GM12872 (cell line): ENCODE data around the gene LRRC10.

Source experiments
- TF ChIP-seq, protein P1 (sequence below): IDR thresholded peaks from 3 replicates; pipeline ENCODE4 v1.5.1; 2011; ENCODE audit warnings: low read depth, mild to moderate bottlenecking, low read length, moderate library complexity; ENCODE audit not compliant: insufficient read depth

Gene LRRC10

DNA sequence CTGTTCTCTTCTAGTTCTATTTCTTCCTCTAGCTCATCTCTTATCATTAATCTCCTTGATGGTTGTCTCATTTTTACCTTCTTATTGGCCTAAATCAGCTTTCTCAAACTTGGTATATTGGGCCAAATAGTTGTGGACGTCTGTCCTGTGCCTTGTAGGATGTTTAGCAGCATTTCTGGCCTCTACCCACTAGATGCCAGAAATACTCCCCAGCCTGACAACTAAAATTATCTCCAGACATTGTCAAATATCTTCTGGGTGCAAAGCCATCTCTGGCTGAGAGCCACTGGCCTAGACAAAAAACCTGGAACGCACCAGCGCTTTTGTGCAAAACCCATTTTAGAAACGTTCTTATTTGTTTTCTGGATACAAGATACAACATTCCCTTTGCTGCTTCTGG is 38.8 kb upstream of the LRRC10 start:
- TF ChIP-seq, protein P1, sequence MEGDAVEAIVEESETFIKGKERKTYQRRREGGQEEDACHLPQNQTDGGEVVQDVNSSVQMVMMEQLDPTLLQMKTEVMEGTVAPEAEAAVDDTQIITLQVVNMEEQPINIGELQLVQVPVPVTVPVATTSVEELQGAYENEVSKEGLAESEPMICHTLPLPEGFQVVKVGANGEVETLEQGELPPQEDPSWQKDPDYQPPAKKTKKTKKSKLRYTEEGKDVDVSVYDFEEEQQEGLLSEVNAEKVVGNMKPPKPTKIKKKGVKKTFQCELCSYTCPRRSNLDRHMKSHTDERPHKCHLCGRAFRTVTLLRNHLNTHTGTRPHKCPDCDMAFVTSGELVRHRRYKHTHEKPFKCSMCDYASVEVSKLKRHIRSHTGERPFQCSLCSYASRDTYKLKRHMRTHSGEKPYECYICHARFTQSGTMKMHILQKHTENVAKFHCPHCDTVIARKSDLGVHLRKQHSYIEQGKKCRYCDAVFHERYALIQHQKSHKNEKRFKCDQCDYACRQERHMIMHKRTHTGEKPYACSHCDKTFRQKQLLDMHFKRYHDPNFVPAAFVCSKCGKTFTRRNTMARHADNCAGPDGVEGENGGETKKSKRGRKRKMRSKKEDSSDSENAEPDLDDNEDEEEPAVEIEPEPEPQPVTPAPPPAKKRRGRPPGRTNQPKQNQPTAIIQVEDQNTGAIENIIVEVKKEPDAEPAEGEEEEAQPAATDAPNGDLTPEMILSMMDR = no peak

DNA sequence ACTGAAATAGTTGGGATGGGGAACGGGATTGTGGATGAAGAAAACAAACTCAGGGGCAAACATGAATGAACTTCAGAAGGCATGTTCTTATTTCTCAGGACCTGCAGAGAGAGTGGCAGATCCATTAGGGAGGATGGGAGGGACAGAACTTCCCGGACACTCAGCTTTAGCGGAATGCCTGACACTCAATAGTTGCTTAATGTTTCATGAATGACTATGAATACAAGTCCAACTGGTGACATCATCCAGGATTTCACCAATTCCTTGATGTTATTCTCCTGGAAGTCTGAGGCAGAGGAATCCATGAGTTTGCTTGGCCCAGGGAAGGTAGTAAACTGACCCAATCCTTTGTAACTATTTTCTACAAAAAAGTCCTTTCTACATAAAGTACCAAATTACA is 37.8 kb upstream of the LRRC10 start:
- TF ChIP-seq, protein P1 = no peak

DNA sequence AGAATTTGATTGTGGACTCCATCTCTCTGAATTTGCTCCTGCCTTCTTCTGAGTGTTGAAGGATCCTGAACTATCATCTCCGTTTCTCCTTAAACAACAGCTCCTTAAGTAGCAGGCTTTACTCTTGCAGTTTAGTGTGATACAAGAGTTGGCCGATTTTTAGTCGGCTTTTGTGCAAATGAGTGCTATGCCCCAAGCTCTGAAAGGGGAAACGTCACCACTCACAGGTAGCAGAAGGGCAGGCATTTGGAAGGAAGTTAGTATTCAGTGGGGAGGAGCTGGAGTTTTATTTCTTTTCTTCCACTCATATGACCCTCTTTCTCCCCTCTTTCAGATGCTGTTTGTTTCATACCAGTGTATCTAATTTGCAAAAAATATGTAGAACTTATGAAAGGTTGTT is 36.5 kb upstream of the LRRC10 start:
- TF ChIP-seq, protein P1 = no peak

DNA sequence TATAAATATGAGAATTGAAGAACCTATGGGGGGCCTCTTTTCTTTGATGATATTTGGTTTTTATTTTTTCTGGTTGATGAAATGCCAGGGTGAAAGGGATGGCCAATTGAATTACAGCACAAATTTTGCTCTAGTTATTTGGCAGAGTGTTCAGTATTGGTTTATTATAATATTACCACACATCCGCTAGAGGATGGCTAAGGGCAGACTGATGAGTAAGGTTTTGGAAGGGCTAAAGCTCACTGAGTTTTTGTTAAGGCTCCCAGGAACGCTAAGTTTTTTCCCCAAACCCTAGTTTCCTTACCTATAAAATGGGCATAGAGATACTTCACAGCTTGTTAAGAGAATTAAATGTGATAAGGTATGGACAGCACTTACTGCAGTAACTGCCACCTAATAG is 34.3 kb upstream of the LRRC10 start:
- TF ChIP-seq, protein P1 = no peak

DNA sequence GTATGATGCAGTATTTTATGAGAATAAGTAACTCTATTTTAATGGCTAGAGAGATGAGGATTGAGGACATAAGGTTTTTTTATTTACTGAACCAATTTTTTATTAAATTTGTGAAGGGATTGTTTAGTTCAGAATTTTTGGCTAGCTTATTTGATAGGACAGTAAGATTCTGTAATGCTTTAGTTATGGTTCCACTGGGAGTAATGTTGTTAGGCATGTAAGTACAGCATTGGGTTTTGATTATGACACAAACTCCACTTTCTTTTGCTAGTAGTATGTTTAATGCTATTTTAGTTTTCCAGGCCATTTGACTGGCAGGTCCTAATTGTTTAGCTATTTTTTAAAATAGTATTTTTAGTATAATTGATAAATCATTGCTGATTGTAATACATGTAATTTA is 33.8 kb upstream of the LRRC10 start:
- TF ChIP-seq, protein P1 = no peak

DNA sequence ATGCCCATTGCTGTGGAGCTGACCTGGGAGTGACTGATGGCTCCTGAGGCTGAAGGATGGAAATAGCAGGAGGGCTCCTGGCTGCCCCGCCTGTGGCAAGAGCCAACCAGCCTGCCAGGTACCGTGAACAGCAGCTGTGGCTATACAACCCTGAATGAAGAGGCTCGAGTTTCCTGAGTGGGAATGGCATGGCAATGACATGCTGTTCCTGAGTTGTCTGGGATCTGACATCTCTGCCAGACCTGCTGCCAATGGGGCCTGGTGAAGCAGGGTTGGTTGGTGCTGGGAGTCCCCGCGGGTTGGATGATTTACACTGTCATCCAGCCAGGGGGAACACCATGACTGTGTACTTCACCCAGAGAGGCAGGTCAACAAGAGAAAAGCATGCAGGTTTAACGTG is 31.8 kb upstream of the LRRC10 start:
- TF ChIP-seq, protein P1 = no peak

DNA sequence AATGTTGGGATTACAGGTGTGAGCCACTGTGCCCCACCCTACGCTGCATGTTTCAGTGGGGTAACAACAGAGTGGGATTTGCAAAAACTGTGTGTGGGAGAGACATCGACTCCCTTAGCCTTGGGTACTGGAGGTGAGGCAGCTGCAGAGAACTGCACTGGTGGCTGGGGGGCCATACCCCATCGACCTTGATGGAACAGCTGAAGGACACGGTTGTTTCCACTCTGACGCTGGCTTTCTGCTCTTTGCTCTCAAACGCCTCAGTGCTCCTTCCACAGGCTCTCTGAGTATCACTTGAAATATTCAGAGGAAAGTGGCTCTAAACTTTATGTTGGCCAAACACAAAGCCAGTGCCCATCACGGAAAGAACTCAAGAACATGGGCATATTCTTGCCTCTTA is 30.8 kb upstream of the LRRC10 start:
- TF ChIP-seq, protein P1 = no peak
